Stimulated activated memory B cell treated with anti-CD40 and anti-IgM and Interleukin-4, amounts not matched to agents 10 μg/mL and 1 μg/mL and 100 μg/mL, for 72 hours (primary cell): ENCODE data around the gene C2orf72.
A peak's percentile ranks its signal among the peaks of the same experiment; 100 is the strongest.

Experiments
- ATAC-seq: fragments of 150-1000 bp; cut with Tn5 transposase; 2 replicates; pipeline ENCODE4 v1.10.0; 2021
- H3K27ac Mint-ChIP-seq: one replicate; pipeline ENCODE4 v1.8.0; 2022; ENCODE audit warnings: mild to moderate bottlenecking, mixed read lengths
- H3K27me3 Mint-ChIP-seq: one replicate; pipeline ENCODE4 v1.8.0; 2022; ENCODE audit warnings: mixed read lengths
- H3K36me3 Mint-ChIP-seq: one replicate; pipeline ENCODE4 v1.8.0; 2022; ENCODE audit warnings: mixed read lengths
- H3K4me1 Mint-ChIP-seq: one replicate; pipeline ENCODE4 v1.8.0; 2022; ENCODE audit warnings: mixed read lengths
- H3K4me3 Mint-ChIP-seq: one replicate; pipeline ENCODE4 v1.8.0; 2022; ENCODE audit warnings: mild to moderate bottlenecking, moderate library complexity, mixed read lengths
- H3K9me3 Mint-ChIP-seq: one replicate; pipeline ENCODE4 v1.8.0; 2022; ENCODE audit warnings: mixed read lengths

Gene C2orf72

DNA sequence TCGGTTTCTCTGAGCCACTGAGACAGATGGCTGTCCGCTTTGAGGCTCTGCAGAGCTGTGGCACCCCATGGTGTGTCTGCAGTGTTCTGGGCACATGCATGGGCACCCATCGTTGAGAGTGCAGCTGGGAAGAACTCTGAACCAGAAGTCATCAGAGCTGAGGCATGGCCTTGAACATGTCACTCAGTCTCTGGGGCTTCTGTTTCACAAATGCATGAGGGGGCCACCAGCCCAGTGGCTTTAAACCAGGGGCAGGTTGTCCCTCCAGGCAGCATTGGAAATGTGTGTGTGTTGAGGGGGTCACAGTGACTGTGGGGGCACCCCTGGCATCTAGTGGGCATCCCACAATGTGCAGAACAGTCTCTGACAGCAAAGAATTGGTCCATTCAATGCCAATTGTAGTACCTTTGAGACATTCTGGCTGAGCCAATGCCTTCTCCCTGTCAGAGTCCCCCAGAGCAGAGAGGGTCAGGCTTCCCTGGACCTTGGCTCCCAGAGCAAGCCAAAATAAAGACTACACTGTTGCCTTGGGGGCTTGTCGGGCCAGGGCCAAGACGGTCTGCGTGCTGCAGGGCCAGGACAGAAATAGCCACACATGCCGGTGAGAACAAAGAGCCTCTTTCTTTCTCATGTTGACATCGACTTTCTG is 10.1 kb downstream of the C2orf72 start:
- Mint-ChIP-seq H3K9me3 (no peaks in the 10 kb centered on the region), H3K27ac (no peak overlapping the region), H3K27me3 (peaks cover 1% of the 10 kb centered on the region), H3K4me3 (no peak overlapping the region), H3K36me3 (no peaks in the 10 kb centered on the region), H3K4me1 (peaks cover 3% of the 10 kb centered on the region)
- ATAC-seq = no peak

DNA sequence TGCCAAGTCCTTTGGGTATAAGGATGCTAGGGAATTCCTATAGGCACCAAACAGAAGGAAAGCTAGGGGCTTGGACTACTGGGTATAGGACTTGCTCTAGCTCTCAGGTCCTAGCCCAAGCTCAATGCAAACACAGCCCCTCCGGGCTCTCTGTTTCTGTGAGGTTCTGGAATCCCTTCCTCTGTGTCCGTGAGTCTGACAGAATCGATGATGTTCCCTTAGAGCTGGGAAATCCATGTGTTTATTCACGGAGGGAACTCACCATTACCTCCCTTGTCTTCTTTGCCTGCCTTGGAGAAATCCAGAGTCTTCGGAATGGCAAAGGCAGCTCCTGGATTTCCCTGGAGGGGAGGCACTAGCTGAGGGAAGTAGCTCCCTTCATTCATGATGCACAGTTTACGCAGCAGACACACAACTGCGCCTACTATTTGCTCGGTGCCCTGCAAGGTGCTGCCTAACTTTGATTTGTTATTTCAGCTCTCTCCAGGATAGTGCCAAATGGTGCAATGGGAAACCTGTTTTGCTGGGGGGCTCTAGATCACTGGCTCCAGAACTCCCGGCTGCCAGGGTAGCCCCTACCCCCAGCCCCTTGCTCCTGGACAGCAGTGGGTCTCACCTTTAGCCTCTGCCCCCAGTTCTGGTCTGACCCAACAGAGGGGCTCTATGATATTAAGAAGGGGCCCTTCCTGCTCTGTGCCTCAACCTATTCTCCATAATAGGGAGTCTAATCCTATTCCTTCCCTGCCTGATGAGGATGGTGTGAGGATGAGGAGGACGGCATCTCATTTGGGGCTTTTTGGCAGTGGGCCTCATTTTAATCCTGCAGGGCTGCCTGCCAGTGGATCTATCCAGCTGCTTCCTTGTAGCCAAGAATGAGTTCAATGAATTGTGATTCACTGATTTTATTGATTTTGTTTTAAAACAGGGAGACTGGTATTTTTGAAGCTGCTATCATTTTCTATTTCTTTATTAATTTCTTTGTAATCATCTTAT is 10.9 kb downstream of the C2orf72 start:
- no peak for ATAC-seq
- Mint-ChIP-seq H3K27me3 (peaks cover 10% of the 10 kb centered on the region), H3K9me3 (no peaks in the 10 kb centered on the region), H3K27ac (no peak overlapping the region), H3K4me1 (peaks cover 12% of the 10 kb centered on the region), H3K36me3 (no peaks in the 10 kb centered on the region), H3K4me3 (no peak overlapping the region)

DNA sequence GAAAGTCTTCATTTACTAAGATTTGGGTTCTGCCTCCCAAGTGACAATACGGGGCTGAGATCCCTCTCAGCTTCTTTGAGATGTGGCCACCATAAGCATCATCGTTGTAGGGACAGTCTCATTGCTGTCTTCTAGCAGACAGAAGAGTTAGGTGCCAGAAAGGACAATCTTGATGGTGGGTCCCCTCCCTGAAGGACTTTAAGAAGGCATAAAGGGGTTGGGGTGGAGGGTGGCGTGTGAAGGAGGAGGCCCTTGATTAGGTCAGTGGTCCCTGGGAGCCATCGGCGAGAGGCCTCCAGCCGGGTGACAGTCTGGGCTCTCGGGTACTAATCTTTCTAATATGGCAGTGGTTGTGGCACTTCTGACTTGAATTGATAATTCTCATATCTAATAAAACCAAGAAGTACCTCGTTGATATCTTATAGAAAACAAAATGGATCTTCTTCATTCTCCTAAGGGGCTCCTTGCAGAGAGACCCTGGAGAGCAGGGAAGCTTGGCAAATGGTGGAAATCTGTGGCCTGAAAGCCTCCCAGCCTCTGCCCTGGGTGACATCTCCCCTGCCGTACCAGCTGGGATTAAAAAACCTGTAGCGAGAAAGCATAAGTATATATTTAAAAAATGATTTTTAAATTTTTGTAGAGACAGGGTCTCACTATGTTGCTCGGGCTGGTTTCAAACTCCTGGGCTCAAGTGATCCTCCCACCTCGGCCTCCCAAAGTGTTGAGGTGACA is 12.1 kb downstream of the C2orf72 start:
- Mint-ChIP-seq H3K36me3 (no peaks in the 10 kb centered on the region), H3K4me1 (peaks cover 17% of the 10 kb centered on the region), H3K27me3 (peaks cover 20% of the 10 kb centered on the region), H3K9me3 (no peaks in the 10 kb centered on the region), H3K4me3 (no peak overlapping the region), H3K27ac (no peak overlapping the region)
- no peak for ATAC-seq

DNA sequence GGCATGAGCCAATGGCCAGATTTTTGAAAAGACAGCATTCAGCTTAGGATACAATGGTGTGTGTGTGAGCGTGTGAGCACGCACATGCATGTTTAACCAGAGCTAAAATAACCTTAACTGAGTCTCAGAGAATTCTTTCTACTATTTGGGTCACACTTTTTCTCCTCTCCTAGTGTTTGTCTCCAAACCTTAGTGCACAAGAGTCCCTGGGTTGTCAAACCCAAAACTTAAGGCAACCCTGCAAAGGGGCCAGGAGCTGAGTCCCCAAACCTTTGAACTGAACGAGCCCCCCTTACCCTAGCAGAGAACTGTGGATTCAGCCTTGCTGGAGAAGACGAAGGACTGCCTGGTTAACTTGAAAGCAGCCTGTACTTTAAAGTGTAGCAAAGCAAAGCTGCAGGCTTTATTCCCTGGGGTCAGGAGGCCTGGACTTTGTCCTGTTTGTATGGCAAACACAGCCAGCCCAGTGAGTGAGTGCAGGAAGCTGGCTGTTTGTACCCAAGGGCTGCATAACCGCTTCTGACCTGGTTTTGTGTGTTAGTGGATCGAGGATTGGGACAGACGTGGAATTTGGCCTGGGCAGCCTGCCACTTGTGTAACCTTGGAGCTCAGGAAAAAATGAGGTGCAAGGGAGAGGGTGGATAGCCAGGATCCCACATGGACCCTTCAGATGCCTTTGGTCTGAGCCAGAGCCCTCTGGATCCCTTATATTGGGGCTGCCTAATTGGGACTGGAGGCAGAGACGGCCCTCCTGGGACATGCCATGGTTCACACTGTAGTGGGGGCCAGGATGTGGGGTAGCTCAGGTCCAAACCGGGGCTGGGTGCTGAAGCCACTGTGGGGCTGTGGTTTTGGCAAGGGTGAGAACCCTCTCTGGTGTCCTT is 12.9 kb downstream of the C2orf72 start:
- Mint-ChIP-seq H3K4me1 (peaks cover 17% of the 10 kb centered on the region), H3K27me3 (peaks cover 20% of the 10 kb centered on the region), H3K4me3 (no peak overlapping the region), H3K36me3 (no peaks in the 10 kb centered on the region), H3K9me3 (no peaks in the 10 kb centered on the region), H3K27ac (no peak overlapping the region)
- no peak for ATAC-seq

DNA sequence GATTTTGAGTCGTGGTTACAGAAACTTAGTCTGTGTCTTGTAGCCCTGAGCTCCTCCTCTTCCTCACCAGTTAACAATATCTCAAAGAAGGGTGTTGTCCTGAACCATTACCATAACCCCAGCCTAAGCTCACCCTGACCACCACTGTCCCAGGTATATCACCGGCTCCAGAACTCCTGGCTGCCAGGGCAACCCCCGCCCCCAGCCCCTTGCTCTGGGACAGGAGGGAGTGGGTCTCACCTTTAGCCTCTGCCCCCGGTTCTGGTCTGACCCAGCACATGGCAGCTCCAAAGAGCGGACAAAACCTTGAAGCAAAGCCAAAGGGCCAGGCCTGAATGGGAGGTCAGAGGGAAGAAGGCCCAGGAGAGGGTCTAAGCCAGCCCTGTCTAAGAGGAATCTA is 13.8 kb downstream of the C2orf72 start:
- peaks cover 20% of the 10 kb centered on the region for H3K27me3 Mint-ChIP-seq
- H3K9me3 Mint-ChIP-seq = no peaks in the 10 kb centered on the region
- H3K4me1 Mint-ChIP-seq = peaks cover 17% of the 10 kb centered on the region
- H3K4me3 Mint-ChIP-seq = no peak overlapping the region
- no peak overlapping the region for H3K27ac Mint-ChIP-seq
- H3K36me3 Mint-ChIP-seq = no peaks in the 10 kb centered on the region
- ATAC-seq = no peak

DNA sequence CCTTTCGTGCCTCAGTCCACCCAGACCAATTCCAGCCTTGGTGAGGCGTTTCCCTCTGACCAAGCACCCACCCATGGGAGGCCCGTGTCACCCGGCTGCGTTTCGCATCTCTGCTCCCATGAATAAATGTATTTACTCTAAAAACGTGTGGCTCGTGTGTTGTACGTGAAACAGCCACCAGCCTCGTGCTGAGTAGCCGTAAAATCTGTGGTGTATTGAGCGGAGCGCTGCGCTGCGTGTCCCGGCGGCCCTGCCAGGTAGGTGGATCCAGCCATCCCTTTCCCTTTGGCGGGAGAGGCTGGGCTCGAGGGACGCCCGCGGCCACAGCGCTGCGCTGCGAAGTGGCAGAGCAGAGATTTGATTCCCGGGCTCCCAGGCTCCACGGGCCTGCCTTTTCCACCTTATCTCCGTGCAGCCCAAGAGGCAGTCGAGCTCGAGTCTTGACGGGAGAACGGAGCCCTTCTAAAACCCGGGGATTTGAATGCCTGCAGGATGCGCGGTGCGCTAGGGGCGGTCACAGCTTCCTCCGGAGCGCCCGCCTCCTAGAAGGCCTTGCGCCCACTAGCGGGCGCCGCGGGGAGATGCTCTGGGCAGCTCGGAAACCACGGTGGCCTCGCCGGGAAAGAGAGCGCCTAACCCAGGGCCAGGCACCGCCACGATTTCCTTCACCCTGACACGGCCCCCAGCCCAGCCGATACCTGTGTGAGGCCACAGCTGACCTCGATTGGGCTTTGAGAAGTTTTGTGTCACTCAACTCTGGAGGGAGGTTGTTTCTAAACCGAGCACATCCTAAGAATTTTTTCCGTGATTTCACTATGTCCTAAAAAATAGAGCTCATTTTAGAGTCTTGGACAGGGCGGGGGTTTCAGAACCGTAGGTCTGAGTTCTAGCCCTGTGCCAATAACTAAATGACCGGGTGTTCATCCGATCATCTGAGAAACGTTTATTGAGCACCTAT is 15.4 kb downstream of the C2orf72 start:
- ATAC-seq = peak; percentile 86
- Mint-ChIP-seq H3K27me3 (peaks cover 20% of the 10 kb centered on the region), H3K36me3 (no peaks in the 10 kb centered on the region), H3K9me3 (no peaks in the 10 kb centered on the region), H3K4me1 (peaks cover 21% of the 10 kb centered on the region), H3K4me3 (peak overlapping the region; percentile 86), H3K27ac (peak overlapping the region; percentile 42)

DNA sequence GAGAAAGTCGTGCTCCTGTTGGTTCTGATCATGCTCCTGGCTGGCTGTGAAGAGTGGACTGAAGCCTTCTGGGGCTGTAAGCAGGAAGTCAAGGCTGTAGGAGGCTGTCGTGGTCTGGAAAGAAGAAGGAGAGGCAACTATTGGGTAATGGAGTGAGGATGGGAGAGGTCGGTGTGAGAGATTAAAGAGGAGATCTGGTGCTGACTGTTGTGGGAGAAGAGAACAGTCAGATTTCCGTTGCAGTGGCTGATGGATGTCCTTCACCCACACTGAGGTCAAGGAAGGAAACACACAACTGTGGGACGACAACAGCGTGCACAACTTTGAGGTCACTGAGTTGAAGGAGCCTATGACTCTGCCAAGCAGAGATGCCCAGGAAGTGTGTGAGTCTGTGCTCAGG is 16.5 kb downstream of the C2orf72 start:
- Mint-ChIP-seq H3K36me3 (no peaks in the 10 kb centered on the region), H3K27me3 (peaks cover 20% of the 10 kb centered on the region), H3K9me3 (no peaks in the 10 kb centered on the region), H3K4me1 (peaks cover 31% of the 10 kb centered on the region), H3K4me3 (no peak overlapping the region), H3K27ac (no peak overlapping the region)
- ATAC-seq = no peak

DNA sequence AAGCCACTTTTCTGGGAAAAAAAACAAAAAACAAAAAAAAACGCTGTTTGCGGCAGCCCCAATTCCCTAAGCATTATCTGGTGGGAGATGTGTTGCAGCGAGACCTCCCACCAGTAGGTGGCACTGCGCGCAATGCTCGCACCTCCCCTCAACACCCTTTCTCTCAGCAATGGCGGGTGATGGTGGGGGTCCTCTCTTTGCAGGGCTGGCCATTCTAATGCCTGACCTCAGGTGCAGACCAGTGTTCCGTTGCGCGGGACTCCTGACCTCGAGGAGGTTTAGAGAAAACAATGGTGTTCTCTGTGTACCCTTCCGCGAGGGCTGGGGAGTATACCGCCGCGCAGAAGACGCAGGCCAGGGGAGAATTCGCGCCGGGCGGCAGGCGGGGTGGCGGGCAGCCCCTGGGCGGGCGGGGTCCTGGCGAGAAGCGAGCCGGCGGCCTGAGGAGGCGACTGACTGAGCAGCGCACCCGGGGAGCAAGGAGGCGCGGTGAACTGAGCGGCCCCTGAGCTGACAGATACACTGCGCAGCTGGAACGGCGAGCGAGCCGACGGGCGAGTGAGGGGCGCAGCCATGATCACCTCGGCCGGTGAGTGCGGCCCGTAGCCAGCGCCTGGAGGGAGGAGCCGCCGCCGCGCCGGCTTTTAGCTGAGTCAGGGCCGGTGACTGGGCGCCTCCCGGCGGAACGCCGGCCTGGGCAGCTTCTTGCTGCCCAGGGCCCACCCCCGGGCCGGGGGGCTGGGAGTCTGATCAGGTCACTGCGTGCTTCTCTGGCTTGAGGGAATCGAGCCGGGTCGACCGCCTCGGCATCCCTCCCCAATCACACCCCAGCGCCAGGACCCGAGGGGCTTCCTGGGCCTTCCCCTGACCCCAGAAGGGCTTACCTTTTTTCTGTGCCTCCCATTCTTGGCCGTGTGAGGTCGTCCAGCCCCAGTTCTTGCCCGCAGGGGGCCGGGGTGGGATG is 19.4 kb downstream of the C2orf72 start, which contains the start of gene PSMD1:
PSMD1 (plus strand) TSS at position 415 of the 964 bp plus-strand sequence; CDS start at position 574, 159 bp downstream.
- Mint-ChIP-seq H3K4me1 (peaks cover 51% of the 10 kb centered on the region), H3K27me3 (peaks cover 20% of the 10 kb centered on the region), H3K27ac (peak within 1 kb of the TSS; percentile 99), H3K4me3 (peak within 1 kb of the TSS; percentile 99), H3K9me3 (no peaks in the 10 kb centered on the region), H3K36me3 (peaks cover 6% of the 10 kb centered on the region)
- ATAC-seq = peak; percentile 92

DNA sequence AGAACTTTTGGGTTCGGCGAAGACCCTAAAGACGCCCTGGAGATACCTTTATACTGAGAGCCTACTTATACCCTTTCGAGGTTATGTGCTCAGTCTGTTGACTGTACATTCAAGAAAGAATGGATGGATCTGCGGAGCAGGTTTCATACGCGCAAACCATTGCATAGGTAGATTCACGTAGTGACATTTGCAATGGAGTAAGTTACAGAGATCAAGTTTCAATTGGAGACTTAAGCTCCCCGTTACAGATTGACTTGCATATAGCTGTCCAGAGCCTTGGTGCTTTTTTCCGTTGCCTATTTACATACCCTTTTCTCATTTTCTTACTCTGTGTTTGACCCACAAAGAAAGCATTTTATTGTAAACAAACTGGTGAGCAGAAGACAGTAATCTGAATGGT is 20.3 kb downstream of the C2orf72 start:
- no peak for ATAC-seq
- Mint-ChIP-seq H3K9me3 (no peaks in the 10 kb centered on the region), H3K4me1 (peaks cover 48% of the 10 kb centered on the region), H3K4me3 (peak overlapping the region; percentile 99), H3K27me3 (peaks cover 17% of the 10 kb centered on the region), H3K36me3 (peaks cover 14% of the 10 kb centered on the region), H3K27ac (peak overlapping the region; percentile 99)

DNA sequence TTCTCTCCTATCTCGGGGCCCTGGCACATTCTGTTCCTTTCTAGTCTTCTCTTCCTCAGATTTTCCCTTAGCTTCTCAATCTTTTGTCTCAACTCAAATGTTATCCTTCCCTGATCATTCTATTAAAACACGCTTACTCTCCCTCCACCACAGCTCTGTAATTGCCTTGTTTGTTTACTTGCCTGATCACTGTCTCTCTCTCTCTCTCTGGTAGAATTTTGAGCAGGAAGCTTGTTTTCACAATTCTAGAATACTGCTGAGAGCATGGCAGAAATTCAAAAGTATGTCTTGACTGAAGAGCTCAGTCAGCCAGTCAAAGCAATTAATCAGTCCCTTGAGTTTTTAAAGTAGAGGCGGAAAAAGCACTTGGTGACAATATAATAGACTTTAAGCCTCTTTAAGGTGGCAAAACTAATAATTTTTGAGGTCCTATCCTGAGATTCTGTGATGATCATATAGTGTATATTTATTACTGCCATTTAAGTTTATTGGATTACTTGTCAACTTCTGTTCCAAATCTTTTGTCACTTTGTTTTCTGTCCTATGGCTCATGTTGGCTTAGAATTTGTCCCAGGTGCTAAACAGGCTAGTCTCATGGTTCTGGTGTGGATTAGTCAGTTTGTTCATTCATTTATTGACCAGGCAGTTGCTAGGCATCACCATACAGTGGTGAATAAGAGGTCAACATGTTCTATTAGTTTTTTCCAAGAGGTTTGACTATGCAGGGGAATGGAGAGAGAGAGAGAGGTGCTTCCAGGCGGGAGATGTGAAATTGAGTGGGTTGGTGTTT is 21.6 kb downstream of the C2orf72 start:
- peak overlapping the region; percentile 99 for H3K27ac Mint-ChIP-seq

DNA sequence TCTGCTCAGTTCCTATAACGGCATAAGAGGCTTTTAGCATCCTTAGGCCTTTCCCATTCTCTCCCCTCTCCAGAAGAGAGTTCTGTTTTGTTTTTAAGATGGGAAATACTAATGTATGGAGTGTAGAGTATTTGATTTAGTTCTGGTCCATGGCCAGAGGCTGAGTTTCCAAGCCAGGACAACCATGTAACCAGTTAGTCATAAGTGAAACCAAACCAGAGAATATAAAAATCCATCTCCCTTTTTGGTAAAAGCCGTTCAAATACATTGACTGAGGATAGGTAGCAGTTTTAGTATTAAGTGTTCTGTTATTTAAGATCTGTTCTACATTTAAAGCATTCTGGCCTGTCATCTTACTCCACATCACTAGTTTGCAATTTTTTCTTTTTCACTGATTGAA is 22.4 kb downstream of the C2orf72 start:
- peaks cover 42% of the 10 kb centered on the region for H3K4me1 Mint-ChIP-seq
- no peak overlapping the region for H3K4me3 Mint-ChIP-seq
- no peaks in the 10 kb centered on the region for H3K9me3 Mint-ChIP-seq
- no peak for ATAC-seq
- H3K27ac Mint-ChIP-seq = no peak overlapping the region
- H3K27me3 Mint-ChIP-seq = no peaks in the 10 kb centered on the region
- peaks cover 26% of the 10 kb centered on the region for H3K36me3 Mint-ChIP-seq

More for the DNA sequence above, 21.6 kb downstream of the C2orf72 start:
- Mint-ChIP-seq H3K4me3 (peak overlapping the region; percentile 58), H3K36me3 (peaks cover 26% of the 10 kb centered on the region), H3K27me3 (peaks cover 3% of the 10 kb centered on the region), H3K9me3 (no peaks in the 10 kb centered on the region), H3K4me1 (peaks cover 42% of the 10 kb centered on the region)
- ATAC-seq = no peak

DNA sequence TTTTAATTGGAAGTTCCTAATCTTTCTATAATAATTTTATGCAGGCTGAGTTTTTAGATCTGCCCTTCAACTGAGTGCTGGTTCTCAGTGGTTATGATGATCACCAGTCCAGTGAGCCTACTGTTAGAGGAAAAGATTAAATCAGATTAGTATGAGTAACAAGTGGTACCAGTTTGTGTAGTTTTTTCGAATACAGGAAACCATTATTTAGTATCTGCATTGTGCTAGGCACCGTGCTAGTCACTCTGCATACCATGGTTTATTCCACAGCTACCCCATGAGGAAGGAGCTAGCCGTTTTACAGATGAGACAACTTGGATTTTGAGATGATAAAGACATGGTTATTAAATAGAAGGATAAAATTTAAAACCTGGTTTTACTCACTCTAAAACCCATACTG is 25.5 kb downstream of the C2orf72 start:
- Mint-ChIP-seq H3K4me3 (no peak overlapping the region), H3K4me1 (peaks cover 38% of the 10 kb centered on the region), H3K27ac (no peak overlapping the region), H3K36me3 (peaks cover 41% of the 10 kb centered on the region), H3K27me3 (no peaks in the 10 kb centered on the region), H3K9me3 (no peaks in the 10 kb centered on the region)
- ATAC-seq = no peak
